Measurements from ENCODE around the gene EFCAB6.

EFCAB6 gene

GRCh38 chr22:43853328-43853931 lies 41.3 kb upstream of the EFCAB6 start:
- no peak overlapping the region for H3K4me3 ChIP-seq (ENCODE audit: low read depth, low read length)
- in situ Hi-C loops (cut with HindIII; ENCODE audit: low sequenced_read_pairs): no loop called here
- no peak for DNase-seq (ENCODE audit: low read depth, low spot score)
- no peak for TF ChIP-seq CTCF (IDR thresholded peaks at IDR 0.05; ENCODE audit: low read depth, low read length)

- no peak for DNase-seq (ENCODE audit: low read depth, low spot score)
- H3K4me3 ChIP-seq (ENCODE audit: low read depth, low read length): no peak overlapping the region
- in situ Hi-C loops (cut with HindIII; ENCODE audit: low sequenced_read_pairs): no loop called here
These were observed 40.6 kb upstream of the EFCAB6 start for GRCh38 chr22:43852573-43853327.

GRCh38 chr22:43851979-43852307 lies 39.8 kb upstream of the EFCAB6 start:
- DNase-seq (ENCODE audit: low read depth, low spot score): no peak
- no peak for TF ChIP-seq CTCF (IDR thresholded peaks at IDR 0.05; ENCODE audit: low read depth, low read length)
- no peak overlapping the region for H3K4me3 ChIP-seq (ENCODE audit: low read depth, low read length)
- in situ Hi-C loops (cut with HindIII; ENCODE audit: low sequenced_read_pairs): no loop called here

More at GRCh38 chr22:43852573-43853327, 40.6 kb upstream of the EFCAB6 start:
- no peak for TF ChIP-seq CTCF (IDR thresholded peaks at IDR 0.05; ENCODE audit: low read depth, low read length)

GRCh38 chr22:43851058-43851978 lies 39.2 kb upstream of the EFCAB6 start:
- H3K4me3 ChIP-seq (ENCODE audit: low read depth, low read length): no peak overlapping the region
- TF ChIP-seq CTCF (IDR thresholded peaks at IDR 0.05; ENCODE audit: low read depth, low read length): no peak
- in situ Hi-C loops (cut with HindIII; ENCODE audit: low sequenced_read_pairs): no loop called here
- DNase-seq (ENCODE audit: low read depth, low spot score): no peak

GRCh38 chr22:43850529-43850928 lies 38.4 kb upstream of the EFCAB6 start:
- in situ Hi-C loops (cut with HindIII; ENCODE audit: low sequenced_read_pairs): no loop called here
- no peak overlapping the region for H3K4me3 ChIP-seq (ENCODE audit: low read depth, low read length)
- no peak for DNase-seq (ENCODE audit: low read depth, low spot score)
- no peak for TF ChIP-seq CTCF (IDR thresholded peaks at IDR 0.05; ENCODE audit: low read depth, low read length)

GRCh38 chr22:43849731-43850130 lies 37.6 kb upstream of the EFCAB6 start:
- no peak for TF ChIP-seq CTCF (IDR thresholded peaks at IDR 0.05; ENCODE audit: low read depth, low read length)
- no peak for DNase-seq (ENCODE audit: low read depth, low spot score)
- in situ Hi-C loops (cut with HindIII; ENCODE audit: low sequenced_read_pairs): no loop called here
- H3K4me3 ChIP-seq (ENCODE audit: low read depth, low read length): no peak overlapping the region

Data from astrocyte of the spinal cord (primary cell).